SH-SY5Y (cell line): ENCODE results near the gene SH2D4B.

Source experiments
- GATA2 ChIP-seq: IDR thresholded peaks from 2 replicates; pipeline ENCODE4 v1.6.1; 2011; ENCODE audit warnings: mild to moderate bottlenecking, low read depth, low read length
- GATA3 ChIP-seq: IDR thresholded peaks from 2 replicates; pipeline ENCODE4 v1.6.1; 2011; ENCODE audit warnings: low read depth, mild to moderate bottlenecking, low read length, moderate library complexity

GRCh38 chr10:80518143-80518806 lies 19.4 kb upstream of the SH2D4B start:
- TF ChIP-seq GATA3 (no peak), GATA2 (no peak)
